Neural cell (in vitro differentiated cells): ENCODE measurements around the gene CREB3L2.

Experiments
- CTCF ChIP-seq: fragments of 450-650 bp; IDR thresholded peaks from 2 replicates; pipeline ENCODE4 v1.5.1; 2014; ENCODE audit warnings: antibody characterized with exemption, mild to moderate bottlenecking, moderate library complexity; ENCODE audit not compliant: poor library complexity, severe bottlenecking
- EZH2 ChIP-seq: fragments of 200-600, 300-800 bp; shearing (Covaris generic), sonication (generic); IDR thresholded peaks from 2 replicates; pipeline ENCODE4 v1.6.1; 2014; ENCODE audit warnings: antibody characterized with exemption, low read length, borderline replicate concordance, mild to moderate bottlenecking; ENCODE audit not compliant: insufficient read depth, poor library complexity, severe bottlenecking
- POLR2AphosphoS5 ChIP-seq: IDR thresholded peaks from 2 replicates; pipeline ENCODE4 v1.6.1; 2012
- RAD21 ChIP-seq: fragments of 450-650 bp; conservative IDR thresholded peaks from 2 replicates; pipeline ENCODE4 v1.6.1; 2014; ENCODE audit warnings: antibody characterized with exemption, mild to moderate bottlenecking, moderate library complexity

- TF ChIP-seq CTCF, result no peak
- no peak for TF ChIP-seq EZH2
- TF ChIP-seq RAD21, result peak; percentile 21
- peak; percentile 62 for TF ChIP-seq POLR2AphosphoS5
Measured at GRCh38 chr7:137895301-137896221, 106.3 kb downstream of the CREB3L2 start.
